B cell (primary cell): Measurements from ENCODE around the gene CCDC137.

ENCODE experiments used
- CTCF ChIP-seq: fragments of 200-600 bp; IDR thresholded peaks from one replicate; pipeline ENCODE4 v1.8.0; 2022; ENCODE audit warnings: antibody characterized with exemption, mild to moderate bottlenecking
- EZH2 ChIP-seq: IDR thresholded peaks from 2 replicates; pipeline ENCODE4 v1.6.1; 2012; ENCODE audit warnings: borderline replicate concordance, low read depth, mild to moderate bottlenecking, moderate library complexity, low read length; ENCODE audit not compliant: insufficient read depth, poor library complexity, severe bottlenecking

- TF ChIP-seq CTCF, result no peak
- TF ChIP-seq EZH2, result no peak
These were observed 18.9 kb upstream of the CCDC137 start for GRCh38 chr17:81647640-81648012.
